ENCODE measurements around the gene SYAP1. TPM values are rescaled to one million over a fixed set of nuclear protein-coding genes. Genes with fewer than 3 reads are reported as not detected.

Gene SYAP1
- total and polyA plus RNA-seq, 12 donors, result 9.7 to 25.4 (median 16.8) TPM

GRCh38 chrX:16785247-16786138 is 66.1 kb downstream of the SYAP1 start:
- 10 to 17% methylated on average over 37 to 39 of the region's 39 CpGs for WGBS, 2 donors
- TF ChIP-seq CTCF (IDR thresholded peaks at IDR 0.05), result no peak
- Histone ChIP-seq H3K27me3 (peaks cover 0 to 17% (median 0%) of the 10 kb centered on the region in 7 donors), H3K9me3 (no peaks in the 10 kb centered on the region), H3K27ac (peak overlapping the region in 4 of 10 donors; percentile 40 to 93 (median 65)), H3K4me3 (peak overlapping the region; percentile 55 to 89 (median 70)), H3K4me1 (peaks cover 0 to 27% (median 9%) of the 10 kb centered on the region in 9 donors), H3K36me3 (peaks cover 0 to under 1% (median 0%) of the 10 kb centered on the region in 9 donors)
- intact Hi-C loops (cut with DNase I), result loop anchor here in 3 of 10 donors (5.0 kb wide), 2 partner anchors 63 to 68 kb away; partner anchors contain the start of gene SYAP1 (in 2 of the 3)
- ATAC-seq, result no peak
- no peak for DNase-seq

- no peaks in the 10 kb centered on the region for H3K9me3 ChIP-seq
- WGBS, 2 donors, result 1% methylated on average over 40 to 58 of the region's 59 CpGs
- H3K27ac ChIP-seq, result peak within 1 kb of the TSS; percentile 22 to 93 (median 82)
- DNase-seq, result peak; percentile 93 to 96
- TF ChIP-seq CTCF (IDR thresholded peaks at IDR 0.05), result no peak
- intact Hi-C loops (cut with DNase I), result loop anchor here in 3 of 10 donors (5.0 kb wide), 2 partner anchors 64 to 69 kb away; partner anchors contain the start of gene SYAP1 (in 2 of the 3)
- H3K27me3 ChIP-seq, result peaks cover 0 to 9% (median 0%) of the 10 kb centered on the region in 7 donors
- H3K36me3 ChIP-seq, result peaks cover 0 to 8% (median 0%) of the 10 kb centered on the region in 9 donors
- ATAC-seq, result peak; percentile 99 to 100 (median 100)
- peak within 1 kb of the TSS; percentile 55 to 89 (median 70) for H3K4me3 ChIP-seq
- H3K4me1 ChIP-seq, result peaks cover 0 to 27% (median 9%) of the 10 kb centered on the region in 9 donors
Measured at GRCh38 chrX:16786139-16786790, 66.9 kb downstream of the SYAP1 start, which contains the start of gene TXLNG. Gene TXLNG, plus strand, starts transcription at chrX:16786466. Its CDS starts 22 bp downstream, at chrX:16786488.

- intact Hi-C loops (cut with DNase I), result loop anchor here in 3 of 10 donors (5.0 kb wide), 2 partner anchors 65 to 70 kb away; partner anchors contain the start of gene SYAP1 (in 2 of the 3)
- H3K4me3 ChIP-seq, result peak overlapping the region; percentile 55 to 89 (median 70)
- 3 to 9% methylated on average over 21 to 53 of the region's 73 CpGs for WGBS, 2 donors
- TF ChIP-seq CTCF (IDR thresholded peaks at IDR 0.05), result no peak
- H3K9me3 ChIP-seq, result no peaks in the 10 kb centered on the region
- ATAC-seq (peak in 5 of 8 donors; percentile 2 to 39 (median 19)), DNase-seq (peak in 1 of 2 donors; percentile 18)
- peaks cover 0 to 5% (median 0%) of the 10 kb centered on the region in 7 donors for H3K27me3 ChIP-seq
- peaks cover 0 to 27% (median 9%) of the 10 kb centered on the region in 9 donors for H3K4me1 ChIP-seq
- H3K27ac ChIP-seq, result peak overlapping the region in 9 of 10 donors; percentile 55 to 93 (median 83)
- peaks cover 0 to 12% (median 0%) of the 10 kb centered on the region in 9 donors for H3K36me3 ChIP-seq
Measured at GRCh38 chrX:16786791-16787735, 67.7 kb downstream of the SYAP1 start.

All from heart right ventricle (tissue), 16 donors.